Fibroblast of lung (primary cell): ENCODE results near the gene SDK1. TPM values are rescaled to one million over a fixed set of nuclear protein-coding genes. Genes with fewer than 3 reads are reported as not detected.

Source experiments
- DNase-seq, 2 donors: peaks; one replicate each; pipeline versions ENCODE4 v3.0.0 to v3.0.0-alpha.2; 2010; ENCODE audit warnings: low read depth in 2 of 2
- H2AFZ ChIP-seq: 2 replicates; pipeline ENCODE4 v1.5.1; 2012; ENCODE audit warnings: low read length, control low read depth, inconsistent platforms
- H3K27ac ChIP-seq: 2 replicates; pipeline ENCODE4 v1.5.1; 2011; ENCODE audit warnings: low read length, control low read depth; ENCODE audit not compliant: insufficient read depth
- H3K27me3 ChIP-seq: 2 replicates; pipeline ENCODE4 v1.5.1; 2011; ENCODE audit warnings: mild to moderate bottlenecking, low read length; ENCODE audit not compliant: control insufficient read depth, insufficient read depth
- H3K36me3 ChIP-seq: 2 replicates; pipeline ENCODE4 v1.5.1; 2011; ENCODE audit warnings: low read length; ENCODE audit not compliant: control insufficient read depth, insufficient read depth
- H3K4me1 ChIP-seq: 2 replicates; pipeline ENCODE4 v1.5.1; 2011; ENCODE audit warnings: low read length; ENCODE audit not compliant: control insufficient read depth, insufficient read depth; ENCODE audit errors: extremely low read depth
- H3K4me2 ChIP-seq: 2 replicates; pipeline ENCODE4 v1.5.1; 2011; ENCODE audit warnings: low read length, control low read depth; ENCODE audit not compliant: insufficient read depth; ENCODE audit errors: extremely low read depth
- H3K4me3 ChIP-seq, 4 experiments: fragments of 200-600 bp in 1 of 4; sonication (generic) in 1 of 4; replicated peaks in 1 of 4; 2 replicates each; pipeline ENCODE4 v1.5.1; 2011 to 2016; ENCODE audit warnings: low read length in 4 of 4, low read depth in 3 of 4, mild to moderate bottlenecking in 3 of 4, control low read depth in 2 of 4, inconsistent platforms in 1 of 4, mixed read lengths in 1 of 4; ENCODE audit not compliant: insufficient read depth in 1 of 4; ENCODE audit errors: control extremely low read depth in 1 of 4
- H3K79me2 ChIP-seq: 2 replicates; pipeline ENCODE4 v1.5.1; 2012; ENCODE audit warnings: mild to moderate bottlenecking, low read length, inconsistent platforms; ENCODE audit not compliant: control insufficient read depth, insufficient read depth
- H3K9ac ChIP-seq: 2 replicates; pipeline ENCODE4 v1.5.1; 2011; ENCODE audit warnings: mild to moderate bottlenecking, low read length, control low read depth; ENCODE audit not compliant: insufficient read depth
- H3K9me3 ChIP-seq: 2 replicates; pipeline ENCODE4 v1.5.1; 2012; ENCODE audit warnings: low read depth, low read length; ENCODE audit not compliant: control insufficient read depth, insufficient read depth
- H4K20me1 ChIP-seq: 2 replicates; pipeline ENCODE4 v1.5.1; 2011; ENCODE audit warnings: low read length; ENCODE audit not compliant: control insufficient read depth, insufficient read depth; ENCODE audit errors: extremely low read depth
- EZH2 ChIP-seq: IDR thresholded peaks from 2 replicates; pipeline ENCODE4 v1.5.1; 2012; ENCODE audit warnings: low read length, control low read depth, mild to moderate bottlenecking; ENCODE audit errors: missing control alignments
- polyA plus RNA-seq, 2 donors: library from polyadenylated mRNA; depleted of rRNA in 1 of 2; stranded (reverse) in 1 of 2; unstranded in 1 of 2; fragments of >200 nt; gene quantifications; 2 replicates each; pipeline ENCODE4 v1.2.1, GENCODE V29; 2011 to 2012; ENCODE audit warnings: missing spikeins in 1 of 2
- total RNA-seq: library from RNA; depleted of rRNA; stranded (reverse); fragments of >200 nt; gene quantifications from 2 replicates; pipeline ENCODE4 v1.2.1, GENCODE V29; 2014
- TF ChIP-seq, protein P1 (sequence below), 2 donors: IDR thresholded peaks in 1 of 2; conservative IDR thresholded peaks in 1 of 2; 1 replicate in 1 of 2; 2 replicates in 1 of 2; pipeline ENCODE4 v1.5.1; 2011 to 2012; ENCODE audit warnings: low read length in 2 of 2, control low read depth in 1 of 2, inconsistent platforms in 1 of 2, low read depth in 1 of 2, mild to moderate bottlenecking in 1 of 2

SDK1 gene
- total and polyA plus RNA-seq, 2 donors (not counting 1 experiment from before 2014, with no cell fraction given), result 1.0 to 8.6 TPM

DNA sequence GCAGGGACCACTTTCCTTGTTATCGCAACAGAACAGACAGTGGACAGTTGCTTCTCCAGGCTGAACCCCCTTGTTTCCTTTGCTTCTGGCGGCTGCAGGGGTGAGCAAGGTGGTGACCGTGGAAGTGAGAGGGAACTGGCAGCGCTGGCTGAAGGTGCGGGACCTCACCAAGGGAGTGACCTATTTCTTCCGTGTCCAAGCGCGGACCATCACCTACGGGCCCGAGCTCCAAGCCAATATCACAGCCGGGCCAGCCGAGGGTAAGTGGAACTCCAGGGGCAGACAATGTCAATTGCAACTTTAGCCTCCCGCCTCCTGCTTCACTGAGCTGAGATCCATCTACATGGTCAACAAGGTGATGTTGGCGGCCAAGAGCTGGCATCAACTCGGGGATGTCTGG lies 919.0 kb downstream of the SDK1 start:
- no peak overlapping the region for H3K4me2 ChIP-seq
- H3K9ac ChIP-seq, result no peak overlapping the region
- no peak for DNase-seq
- H3K4me3 ChIP-seq, result no peak overlapping the region
- no peaks in the 10 kb centered on the region for H3K27me3 ChIP-seq
- no peak overlapping the region for H2AFZ ChIP-seq
- no peaks in the 10 kb centered on the region for H3K4me1 ChIP-seq
- no peaks in the 10 kb centered on the region for H3K36me3 ChIP-seq
- H3K27ac ChIP-seq, result no peak overlapping the region
- TF ChIP-seq, protein P1, sequence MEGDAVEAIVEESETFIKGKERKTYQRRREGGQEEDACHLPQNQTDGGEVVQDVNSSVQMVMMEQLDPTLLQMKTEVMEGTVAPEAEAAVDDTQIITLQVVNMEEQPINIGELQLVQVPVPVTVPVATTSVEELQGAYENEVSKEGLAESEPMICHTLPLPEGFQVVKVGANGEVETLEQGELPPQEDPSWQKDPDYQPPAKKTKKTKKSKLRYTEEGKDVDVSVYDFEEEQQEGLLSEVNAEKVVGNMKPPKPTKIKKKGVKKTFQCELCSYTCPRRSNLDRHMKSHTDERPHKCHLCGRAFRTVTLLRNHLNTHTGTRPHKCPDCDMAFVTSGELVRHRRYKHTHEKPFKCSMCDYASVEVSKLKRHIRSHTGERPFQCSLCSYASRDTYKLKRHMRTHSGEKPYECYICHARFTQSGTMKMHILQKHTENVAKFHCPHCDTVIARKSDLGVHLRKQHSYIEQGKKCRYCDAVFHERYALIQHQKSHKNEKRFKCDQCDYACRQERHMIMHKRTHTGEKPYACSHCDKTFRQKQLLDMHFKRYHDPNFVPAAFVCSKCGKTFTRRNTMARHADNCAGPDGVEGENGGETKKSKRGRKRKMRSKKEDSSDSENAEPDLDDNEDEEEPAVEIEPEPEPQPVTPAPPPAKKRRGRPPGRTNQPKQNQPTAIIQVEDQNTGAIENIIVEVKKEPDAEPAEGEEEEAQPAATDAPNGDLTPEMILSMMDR (conservative IDR thresholded peaks at IDR 0.05 in 1 of 2, IDR thresholded peaks at IDR 0.05 in 1 of 2; ENCODE audit: low read depth in 1 of 2, low read length in 2 of 2), result no peak
- TF ChIP-seq EZH2, result no peak
- H3K79me2 ChIP-seq, result no peaks in the 10 kb centered on the region
- no peaks in the 10 kb centered on the region for H3K9me3 ChIP-seq
- no peaks in the 10 kb centered on the region for H4K20me1 ChIP-seq

DNA sequence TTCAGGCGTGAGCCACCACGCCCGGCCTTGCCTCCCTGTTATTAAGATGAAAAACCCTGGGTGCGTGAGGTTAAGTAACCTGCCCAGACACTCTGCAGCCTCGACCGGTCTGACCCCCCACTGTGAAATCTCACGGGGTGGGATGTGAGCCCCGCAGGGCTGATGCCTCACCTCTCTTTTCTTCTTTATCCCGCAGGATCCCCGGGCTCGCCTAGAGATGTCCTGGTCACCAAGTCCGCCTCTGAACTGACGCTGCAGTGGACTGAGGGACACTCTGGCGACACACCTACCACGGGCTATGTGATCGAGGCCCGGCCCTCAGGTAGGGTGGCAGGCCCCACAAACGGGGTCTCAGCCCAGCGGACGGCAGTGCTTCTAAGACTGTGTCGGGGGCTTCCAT lies 920.0 kb downstream of the SDK1 start:
- no peak overlapping the region for H3K27ac ChIP-seq
- no peak overlapping the region for H3K4me2 ChIP-seq
- no peak for DNase-seq
- no peaks in the 10 kb centered on the region for H3K4me1 ChIP-seq
- H3K79me2 ChIP-seq, result no peaks in the 10 kb centered on the region
- H3K4me3 ChIP-seq, result no peak overlapping the region
- no peaks in the 10 kb centered on the region for H3K36me3 ChIP-seq
- no peak overlapping the region for H3K9ac ChIP-seq
- no peaks in the 10 kb centered on the region for H3K9me3 ChIP-seq
- no peak overlapping the region for H2AFZ ChIP-seq
- no peaks in the 10 kb centered on the region for H4K20me1 ChIP-seq
- H3K27me3 ChIP-seq, result no peaks in the 10 kb centered on the region
- no peak for TF ChIP-seq EZH2
- TF ChIP-seq, protein P1 (conservative IDR thresholded peaks at IDR 0.05 in 1 of 2, IDR thresholded peaks at IDR 0.05 in 1 of 2; ENCODE audit: low read depth in 1 of 2, low read length in 2 of 2), result no peak

DNA sequence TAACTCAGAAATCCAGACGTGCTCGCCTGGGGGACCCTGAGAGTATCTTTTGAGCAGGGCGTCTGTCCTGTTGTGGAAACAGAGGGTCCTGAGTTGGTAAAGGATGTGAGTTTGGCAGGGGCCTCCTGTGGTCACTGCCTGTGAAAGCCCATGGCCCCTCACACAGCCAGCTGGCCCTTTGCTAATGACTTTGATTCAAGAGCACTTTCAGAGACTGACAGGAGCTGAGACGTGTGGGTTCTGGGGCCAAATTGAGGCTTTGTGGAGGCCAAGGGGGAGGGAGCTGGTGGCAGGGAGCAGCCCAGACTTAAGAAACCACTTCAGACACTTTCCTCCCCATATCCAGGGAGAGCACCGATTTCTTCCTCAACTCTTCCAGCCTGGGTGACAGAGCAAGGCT lies 921.6 kb downstream of the SDK1 start:
- no peaks in the 10 kb centered on the region for H3K9me3 ChIP-seq
- H3K36me3 ChIP-seq, result no peaks in the 10 kb centered on the region
- TF ChIP-seq, protein P1 (conservative IDR thresholded peaks at IDR 0.05 in 1 of 2, IDR thresholded peaks at IDR 0.05 in 1 of 2; ENCODE audit: low read depth in 1 of 2, low read length in 2 of 2), result no peak
- no peak for TF ChIP-seq EZH2
- H3K27ac ChIP-seq, result no peak overlapping the region
- no peaks in the 10 kb centered on the region for H3K4me1 ChIP-seq
- H3K27me3 ChIP-seq, result no peaks in the 10 kb centered on the region
- DNase-seq, result no peak
- H3K4me2 ChIP-seq, result no peak overlapping the region
- no peak overlapping the region for H3K9ac ChIP-seq
- no peak overlapping the region for H3K4me3 ChIP-seq
- H2AFZ ChIP-seq, result no peak overlapping the region
- H3K79me2 ChIP-seq, result no peaks in the 10 kb centered on the region
- no peaks in the 10 kb centered on the region for H4K20me1 ChIP-seq
